Amniotic epithelial cell (primary cell): ENCODE results near the gene BTN2A1.
"Not testable (repeated sequence)": the region's sequence is repeated elsewhere in the genome, so short reads cannot be mapped to it uniquely, and the experiment has no call there.

ENCODE experiments used
- DNase-seq: peaks from one replicate; pipeline ENCODE4 v3.0.0-alpha.2; 2010; ENCODE audit warnings: low read depth

Gene BTN2A1

GRCh38 chr6:26493258-26493657 is 35.5 kb downstream of the BTN2A1 start:
- peak; percentile 23 for DNase-seq

- DNase-seq = no peak
Observed at GRCh38 chr6:26494117-26494516, 36.4 kb downstream of the BTN2A1 start.

- DNase-seq = no peak
Observed at GRCh38 chr6:26495281-26495680, 37.5 kb downstream of the BTN2A1 start.

- no peak for DNase-seq
Observed at GRCh38 chr6:26497610-26498009, 39.9 kb downstream of the BTN2A1 start.

DNA sequence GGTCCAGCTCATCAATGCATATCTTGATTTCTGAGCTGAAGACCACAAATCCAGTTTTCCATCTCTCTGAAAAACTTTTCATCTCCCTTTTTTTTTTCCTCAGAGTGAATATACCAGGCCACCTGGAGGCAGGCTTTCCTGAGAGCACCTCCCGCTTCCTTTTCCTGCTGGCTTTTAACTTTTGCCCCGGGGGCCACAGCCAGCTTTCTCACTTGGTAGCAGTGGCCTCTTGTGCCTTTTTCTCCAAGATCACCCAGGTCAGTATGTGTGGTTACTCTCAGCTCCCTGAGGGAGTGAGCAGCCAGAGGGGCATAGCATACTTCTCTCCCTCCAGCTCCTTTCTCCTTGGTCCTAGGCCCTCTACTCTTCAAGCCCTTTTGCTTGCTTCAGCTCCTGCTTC is 42.3 kb downstream of the BTN2A1 start, which contains the start of gene BTN1A1:
TSS of gene BTN1A1 (plus strand) at position 202 of the 400 bp plus-strand sequence. CDS start 984 bp downstream, outside the sequence.
- DNase-seq = no peak

GRCh38 chr6:26501482-26501986 is 43.8 kb downstream of the BTN2A1 start:
- no peak for DNase-seq

GRCh38 chr6:26502165-26502564 is 44.4 kb downstream of the BTN2A1 start:
- DNase-seq = no peak

DNA sequence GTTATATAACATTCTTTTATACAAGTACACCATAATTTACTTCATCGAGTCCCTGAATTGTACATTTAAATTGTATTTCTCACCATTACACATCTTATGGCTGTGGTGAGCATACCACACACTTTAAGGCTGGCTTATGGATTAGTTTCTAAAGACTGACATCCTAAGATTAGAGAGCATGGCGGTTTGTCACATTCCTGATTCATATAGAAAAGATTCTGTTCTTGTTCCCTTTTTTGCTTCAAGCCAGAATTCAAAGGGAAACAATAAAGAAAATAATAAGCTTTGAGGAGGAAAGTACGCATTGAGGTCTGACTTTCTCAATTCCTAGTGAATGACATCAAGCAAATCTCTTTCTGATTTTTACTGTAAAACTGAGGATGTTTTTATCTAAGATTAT is 44.9 kb downstream of the BTN2A1 start:
- no peak for DNase-seq

GRCh38 chr6:26507658-26508057 is 49.9 kb downstream of the BTN2A1 start:
- no peak for DNase-seq

DNA sequence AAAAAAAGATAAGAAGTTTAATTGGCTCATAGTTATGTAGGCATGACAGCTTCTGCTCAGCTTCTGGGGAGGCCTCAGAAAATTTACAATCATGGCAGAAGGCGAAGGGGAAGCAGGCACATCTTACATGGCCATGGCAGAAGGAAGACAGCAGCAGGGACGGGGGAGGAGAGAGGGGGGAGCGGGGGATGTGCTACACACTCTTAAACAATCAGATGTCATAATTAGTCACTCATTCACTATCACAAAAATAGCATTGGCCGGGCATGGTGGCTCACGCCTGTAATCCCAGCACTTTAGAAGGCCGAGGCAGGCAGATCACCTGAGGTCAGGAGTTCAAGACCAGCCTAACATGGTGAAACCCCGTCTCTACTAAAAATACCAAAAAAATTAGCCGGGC is 53.3 kb downstream of the BTN2A1 start:
- not testable (repeated sequence) for DNase-seq

DNA sequence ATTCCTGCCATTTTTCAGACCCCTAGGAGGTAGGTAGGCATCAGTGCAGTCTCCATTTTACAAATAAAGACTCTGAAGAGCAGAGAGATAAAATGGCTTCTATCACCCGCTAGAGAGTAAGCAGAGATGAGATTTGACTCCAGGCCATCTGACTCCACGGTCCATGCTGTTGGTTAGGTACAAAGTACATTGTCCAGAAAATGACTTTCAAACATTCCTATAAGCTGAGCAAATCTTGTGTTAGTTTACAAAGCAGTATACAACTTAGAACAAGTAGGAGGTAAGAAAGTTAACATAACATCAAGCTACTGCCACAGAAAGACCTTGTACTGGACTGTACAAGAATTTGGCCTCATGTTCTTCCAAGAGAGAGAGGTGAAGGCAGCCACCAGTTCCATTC is 57.2 kb downstream of the BTN2A1 start:
- no peak for DNase-seq

GRCh38 chr6:26516481-26517427 is 59.0 kb downstream of the BTN2A1 start:
- no peak for DNase-seq
